Measurements from ENCODE around the gene PHETA2. TPM values are rescaled to one million over a fixed set of nuclear protein-coding genes. Genes with fewer than 3 reads are reported as not detected.
"Not testable (repeated sequence)": the region's sequence is repeated elsewhere in the genome, so short reads cannot be mapped to it uniquely, and the experiment has no call there.

PHETA2 gene
- total and polyA plus RNA-seq, 2 experiments from 2014 or later, result 5.4 to 8.3 TPM

DNA sequence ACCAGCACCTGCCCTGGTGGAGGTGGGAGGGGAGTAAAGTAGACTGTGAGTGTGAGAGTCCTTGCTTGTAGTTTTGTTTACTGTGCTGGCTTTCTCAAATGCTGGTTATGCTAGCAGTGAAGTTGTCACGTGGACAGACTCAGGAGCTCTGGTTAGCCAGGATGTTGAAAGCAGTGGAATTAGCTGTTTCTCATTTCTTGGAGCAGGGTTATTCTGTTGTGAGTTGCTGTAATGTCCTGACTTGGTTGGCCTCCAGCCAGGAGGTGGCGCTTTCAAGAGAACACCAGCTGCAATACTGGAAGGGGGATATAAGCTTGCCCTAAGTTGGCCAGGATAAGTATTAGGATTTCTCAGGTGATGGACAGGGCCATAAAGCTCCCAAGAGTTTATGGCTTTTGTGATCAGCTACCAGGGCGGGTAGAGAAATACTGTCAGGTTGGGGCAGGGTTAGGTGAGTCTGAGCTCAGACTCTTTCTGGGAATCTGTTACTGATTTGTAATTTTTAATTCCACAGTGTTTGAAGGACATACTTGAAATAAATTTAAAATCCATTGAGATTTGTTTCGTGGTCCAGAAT is 42.9 kb downstream of the PHETA2 start:
- Histone ChIP-seq H3K9me2 (replicated peaks; ENCODE audit: insufficient read depth) (no peaks in the 10 kb centered on the region), H3K79me2 (no peaks in the 10 kb centered on the region), H3K4me2 (no peak overlapping the region), H3K36me3 (replicated peaks; ENCODE audit: insufficient read depth, low read depth) (no peaks in the 10 kb centered on the region), H3K27ac (peak overlapping the region; percentile 36), H3K4me3 (no peak overlapping the region), H3K27me3 (no peaks in the 10 kb centered on the region), H2AFZ (no peak overlapping the region), H3K9me3 (ENCODE audit: low read depth) (no peaks in the 10 kb centered on the region), H4K20me1 (ENCODE audit: insufficient read depth, poor library complexity, severe bottlenecking) (no peaks in the 10 kb centered on the region), H3K4me1 (ENCODE audit: insufficient read depth) (no peaks in the 10 kb centered on the region)
- DNase-seq (ENCODE audit: low spot score), result peak; percentile 71
- 69% methylated on average over 4 of the region's 4 CpGs for WGBS (ENCODE audit: low lambda C conversion rate, missing lambda C conversion rate)
- TF ChIP-seq EZH2phosphoT487 (IDR thresholded peaks at IDR 0.05; ENCODE audit: low read depth, severe bottlenecking, unreplicated experiment), result no peak
- TF ChIP-seq EZH2 (IDR thresholded peaks at IDR 0.05; ENCODE audit: borderline replicate concordance), result no peak
- TF ChIP-seq, protein P1, sequence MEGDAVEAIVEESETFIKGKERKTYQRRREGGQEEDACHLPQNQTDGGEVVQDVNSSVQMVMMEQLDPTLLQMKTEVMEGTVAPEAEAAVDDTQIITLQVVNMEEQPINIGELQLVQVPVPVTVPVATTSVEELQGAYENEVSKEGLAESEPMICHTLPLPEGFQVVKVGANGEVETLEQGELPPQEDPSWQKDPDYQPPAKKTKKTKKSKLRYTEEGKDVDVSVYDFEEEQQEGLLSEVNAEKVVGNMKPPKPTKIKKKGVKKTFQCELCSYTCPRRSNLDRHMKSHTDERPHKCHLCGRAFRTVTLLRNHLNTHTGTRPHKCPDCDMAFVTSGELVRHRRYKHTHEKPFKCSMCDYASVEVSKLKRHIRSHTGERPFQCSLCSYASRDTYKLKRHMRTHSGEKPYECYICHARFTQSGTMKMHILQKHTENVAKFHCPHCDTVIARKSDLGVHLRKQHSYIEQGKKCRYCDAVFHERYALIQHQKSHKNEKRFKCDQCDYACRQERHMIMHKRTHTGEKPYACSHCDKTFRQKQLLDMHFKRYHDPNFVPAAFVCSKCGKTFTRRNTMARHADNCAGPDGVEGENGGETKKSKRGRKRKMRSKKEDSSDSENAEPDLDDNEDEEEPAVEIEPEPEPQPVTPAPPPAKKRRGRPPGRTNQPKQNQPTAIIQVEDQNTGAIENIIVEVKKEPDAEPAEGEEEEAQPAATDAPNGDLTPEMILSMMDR (IDR thresholded peaks at IDR 0.05; ENCODE audit: poor library complexity), result peak; percentile 28

DNA sequence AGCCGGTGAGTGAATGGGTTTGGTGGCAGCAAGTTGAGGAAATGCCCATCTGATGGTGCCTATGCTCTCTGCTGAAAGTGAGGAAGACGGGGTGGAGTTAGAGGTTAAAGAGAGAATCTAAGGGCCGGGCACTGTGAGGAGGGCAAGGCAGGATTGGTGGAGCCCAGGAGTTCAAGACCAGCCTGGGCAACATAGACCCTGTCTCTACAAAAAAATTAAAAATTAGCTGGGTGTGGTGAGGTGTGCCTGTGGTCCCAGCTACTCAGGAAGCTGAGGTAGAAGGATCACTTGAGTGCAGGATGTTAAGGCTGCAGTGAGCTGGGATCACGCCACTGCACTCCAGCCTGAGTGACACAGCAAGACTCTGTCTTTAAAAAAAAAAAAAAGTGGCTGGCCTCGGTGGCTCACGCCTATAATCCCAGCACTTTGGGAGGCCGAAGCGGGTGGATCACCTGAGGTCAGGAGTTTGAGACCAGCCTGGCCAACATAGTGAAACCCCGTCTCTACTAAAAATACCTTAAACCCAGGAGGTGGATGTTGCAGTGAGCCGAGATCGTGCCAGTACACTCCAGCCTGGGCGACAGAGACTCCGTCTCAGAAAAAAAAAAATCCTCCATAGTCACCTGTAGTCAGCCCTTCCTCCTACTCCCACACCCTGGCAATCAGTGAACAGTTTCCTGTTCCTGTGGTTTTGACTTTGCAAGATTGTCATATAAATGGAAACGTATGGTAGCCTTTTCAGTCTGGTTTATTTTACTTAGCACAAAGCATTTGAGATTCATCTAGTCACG is 46.4 kb downstream of the PHETA2 start:
- not testable (repeated sequence) for H3K27me3 ChIP-seq; H3K27ac ChIP-seq; H4K20me1 ChIP-seq (ENCODE audit: insufficient read depth, poor library complexity, severe bottlenecking); H3K9me2 ChIP-seq (replicated peaks; ENCODE audit: insufficient read depth); H2AFZ ChIP-seq; H3K4me1 ChIP-seq (ENCODE audit: insufficient read depth); H3K9me3 ChIP-seq (ENCODE audit: low read depth); H3K79me2 ChIP-seq; H3K4me3 ChIP-seq; H3K36me3 ChIP-seq (replicated peaks; ENCODE audit: insufficient read depth, low read depth); H3K4me2 ChIP-seq; DNase-seq (ENCODE audit: low spot score)
- 88% methylated on average over 15 of the region's 15 CpGs for WGBS (ENCODE audit: low lambda C conversion rate, missing lambda C conversion rate)

DNA sequence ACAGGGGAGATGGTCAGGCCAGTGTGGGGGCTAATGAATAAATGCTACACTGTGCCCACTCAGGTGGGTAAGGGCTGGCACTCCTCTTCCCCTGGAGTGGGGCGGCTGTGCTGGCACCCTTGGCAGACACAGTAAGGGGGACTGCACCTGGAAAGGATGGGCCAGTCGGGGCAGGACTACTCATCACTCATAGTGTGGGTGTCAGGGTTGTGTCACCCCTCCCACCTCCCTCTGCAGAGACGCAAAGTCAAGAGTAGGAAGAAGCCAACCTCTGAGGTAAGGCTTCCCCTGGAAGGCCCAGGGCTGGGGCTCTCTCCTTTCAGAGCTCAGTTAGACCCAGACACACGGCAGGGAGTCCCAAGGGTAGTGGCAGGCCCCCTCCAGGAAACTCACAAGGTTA is 49.5 kb downstream of the PHETA2 start:
- not testable (repeated sequence) for H3K36me3 ChIP-seq (replicated peaks; ENCODE audit: insufficient read depth, low read depth); DNase-seq (ENCODE audit: low spot score); H4K20me1 ChIP-seq (ENCODE audit: insufficient read depth, poor library complexity, severe bottlenecking); H3K27ac ChIP-seq; H3K4me1 ChIP-seq (ENCODE audit: insufficient read depth); H3K27me3 ChIP-seq; H3K9me3 ChIP-seq (ENCODE audit: low read depth); H3K79me2 ChIP-seq; H3K4me2 ChIP-seq; H3K9me2 ChIP-seq (replicated peaks; ENCODE audit: insufficient read depth); H3K4me3 ChIP-seq; H2AFZ ChIP-seq
- no CpG with 5 or more reads among the region's 4 CpGs for WGBS (ENCODE audit: low lambda C conversion rate, missing lambda C conversion rate)

DNA sequence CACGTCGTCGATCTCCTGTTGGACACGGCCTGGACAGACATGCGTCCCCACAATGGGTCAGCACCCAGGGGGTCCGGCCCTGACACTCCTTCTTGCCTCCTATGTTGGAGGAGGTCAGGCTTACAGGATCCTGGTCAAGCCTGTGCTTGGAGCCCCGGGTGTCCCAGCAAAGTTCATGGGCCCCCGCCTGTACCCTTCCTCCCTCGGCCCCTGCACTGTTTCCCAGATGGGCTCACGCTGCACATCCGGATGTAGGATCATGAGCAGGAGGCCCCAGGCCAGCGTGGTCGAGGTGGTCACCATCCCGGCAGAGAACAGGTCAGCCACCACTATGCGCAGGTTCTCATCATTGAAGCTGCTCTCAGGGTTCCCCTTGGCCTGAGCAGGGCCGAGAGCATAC is 53.6 kb downstream of the PHETA2 start:
- TF ChIP-seq, protein P1 (IDR thresholded peaks at IDR 0.05; ENCODE audit: poor library complexity), result no peak
- TF ChIP-seq EZH2phosphoT487 (IDR thresholded peaks at IDR 0.05; ENCODE audit: low read depth, severe bottlenecking, unreplicated experiment) (no peak), EZH2 (IDR thresholded peaks at IDR 0.05; ENCODE audit: borderline replicate concordance) (no peak)
- Histone ChIP-seq H3K9me3 (ENCODE audit: low read depth) (no peaks in the 10 kb centered on the region), H3K27me3 (no peaks in the 10 kb centered on the region), H3K4me2 (no peak overlapping the region), H3K9me2 (replicated peaks; ENCODE audit: insufficient read depth) (no peaks in the 10 kb centered on the region), H2AFZ (no peak overlapping the region), H3K79me2 (no peaks in the 10 kb centered on the region), H4K20me1 (ENCODE audit: insufficient read depth, poor library complexity, severe bottlenecking) (no peaks in the 10 kb centered on the region), H3K4me3 (no peak overlapping the region), H3K27ac (no peak overlapping the region), H3K36me3 (replicated peaks; ENCODE audit: insufficient read depth, low read depth) (no peaks in the 10 kb centered on the region), H3K4me1 (ENCODE audit: insufficient read depth) (no peaks in the 10 kb centered on the region)
- WGBS (ENCODE audit: low lambda C conversion rate, missing lambda C conversion rate), result 94% methylated on average over 15 of the region's 16 CpGs
- DNase-seq (ENCODE audit: low spot score), result no peak

DNA sequence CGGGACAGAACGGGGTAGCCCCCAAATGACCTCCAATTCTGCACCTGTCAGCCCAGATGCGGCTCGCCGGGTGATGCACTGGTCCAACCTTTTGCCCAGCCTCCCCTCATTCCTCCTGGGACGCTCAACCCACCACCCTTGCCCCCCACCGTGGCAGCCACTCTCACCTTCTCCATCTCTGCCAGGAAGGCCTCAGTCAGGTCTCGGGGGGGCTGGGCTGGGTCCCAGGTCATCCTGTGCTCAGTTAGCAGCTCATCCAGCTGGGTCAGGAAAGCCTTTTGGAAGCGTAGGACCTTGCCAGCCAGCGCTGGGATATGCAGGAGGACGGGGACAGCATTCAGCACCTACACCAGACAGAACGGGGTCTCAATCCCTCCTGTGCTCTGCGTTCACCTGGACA is 54.0 kb downstream of the PHETA2 start:
- not testable (repeated sequence) for H4K20me1 ChIP-seq (ENCODE audit: insufficient read depth, poor library complexity, severe bottlenecking); H3K27me3 ChIP-seq; H3K79me2 ChIP-seq; H3K36me3 ChIP-seq (replicated peaks; ENCODE audit: insufficient read depth, low read depth); H3K9me2 ChIP-seq (replicated peaks; ENCODE audit: insufficient read depth); DNase-seq (ENCODE audit: low spot score); H3K9me3 ChIP-seq (ENCODE audit: low read depth); H3K4me3 ChIP-seq; H3K4me2 ChIP-seq; H2AFZ ChIP-seq; H3K27ac ChIP-seq; H3K4me1 ChIP-seq (ENCODE audit: insufficient read depth)
- WGBS (ENCODE audit: low lambda C conversion rate, missing lambda C conversion rate), result 95% methylated on average over 13 of the region's 13 CpGs

Measured in hepatocyte (in vitro differentiated cells).